K562 (cell line): ENCODE data around the gene NECAB3. TPM values are rescaled to one million over a fixed set of nuclear protein-coding genes. Genes with fewer than 3 reads are reported as not detected.

Source experiments
- ATAC-seq: fragments of 200-7000 bp; cut with Tn5 transposase; 3 replicates; pipeline ENCODE4 v1.9.1; 2020; ENCODE audit warnings: moderate library complexity
- BruUV-seq: library from RNA; stranded (reverse); fragments of 400-500 nt; replicated peaks from 2 replicates; lab custom pipeline; 2021; lab: Mats Ljungman, UMichigan
- CTCF ChIA-PET: fragments of 300-600 bp; formaldehyde crosslinking; extraction: SDS; loops from one replicate; lab custom pipeline; 2021; ENCODE audit warnings: low intra/inter-chr PET ratio; lab: Yijun Ruan, JAX
- POLR2A ChIA-PET: fragments of 300-600, 350-650 bp; sonication (Branson Sonifier 250); formaldehyde crosslinking; extraction: SDS; loops from one replicate; lab custom pipeline; 2021; ENCODE audit warnings: antibody characterized with exemption, inconsistent platforms; lab: Yijun Ruan, JAX
- DNase-seq, 4 experiments: peaks; one replicate each; pipeline versions ENCODE4 v3.0.0 to v3.0.0-alpha.2; 2011 to 2018; ENCODE audit warnings: low spot score in 3 of 4, mixed read lengths in 3 of 4; ENCODE audit errors: extremely low read depth in 1 of 4
- FAIRE-seq: peaks from 2 replicates; lab custom pipeline; 2011; peaks lifted over from hg19 to GRCh38; lab: Jason Lieb, UNC
- H2AFZ ChIP-seq: 2 replicates; pipeline ENCODE4 v1.6.0; 2011; ENCODE audit warnings: low read depth, low read length, control low read depth, inconsistent platforms
- H3K27ac ChIP-seq: fragments of 200-600 bp; 3 replicates; pipeline ENCODE4 v1.8.0; 2011; ENCODE audit warnings: low read depth, mild to moderate bottlenecking, control low read depth, inconsistent platforms, low read length, moderate library complexity, mixed read lengths; ENCODE audit errors: extremely low read depth
- H3K27me3 ChIP-seq, 2 experiments: fragments of 300-600 bp in 1 of 2; 2 replicates in 1 of 2; 3 replicates in 1 of 2; pipeline versions ENCODE4 v1.6.0 to v1.8.0; 2011; ENCODE audit warnings: inconsistent platforms in 2 of 2, low read length in 2 of 2, mild to moderate bottlenecking in 1 of 2, mixed read lengths in 1 of 2, moderate library complexity in 1 of 2; ENCODE audit not compliant: control insufficient read depth in 2 of 2, insufficient read depth in 2 of 2
- H3K36me3 ChIP-seq: fragments of 300-600 bp; 3 replicates; pipeline ENCODE4 v1.8.0; 2011; ENCODE audit warnings: mild to moderate bottlenecking, low read length, inconsistent platforms; ENCODE audit not compliant: control insufficient read depth, insufficient read depth
- H3K4me1 ChIP-seq, 2 experiments: fragments of 200-600 bp in 1 of 2; replicated peaks in 1 of 2; 2 replicates in 1 of 2; 3 replicates in 1 of 2; pipeline versions ENCODE4 v1.5.1 to v1.8.0; 2011; ENCODE audit warnings: inconsistent platforms in 2 of 2, low read length in 2 of 2, mild to moderate bottlenecking in 1 of 2, mixed read lengths in 1 of 2, moderate library complexity in 1 of 2; ENCODE audit not compliant: control insufficient read depth in 2 of 2, insufficient read depth in 2 of 2
- H3K4me2 ChIP-seq: 2 replicates; pipeline ENCODE4 v1.6.1; 2011; ENCODE audit warnings: low read length, control low read depth, inconsistent platforms, mixed read lengths; ENCODE audit not compliant: insufficient read depth
- H3K4me3 ChIP-seq: fragments of 200-600 bp; sonication (generic), shearing (Covaris generic); 2 replicates; pipeline ENCODE4 v1.5.1; 2016; ENCODE audit warnings: control low read depth, inconsistent platforms
- H3K79me2 ChIP-seq: fragments of 200-600 bp; 3 replicates; pipeline ENCODE4 v1.8.0; 2011; ENCODE audit warnings: low read length, inconsistent platforms; ENCODE audit not compliant: control insufficient read depth, insufficient read depth
- H3K9ac ChIP-seq, 2 experiments: 2 replicates each; pipeline versions ENCODE4 v1.6.0 to v1.6.1; 2011; ENCODE audit warnings: low read depth in 2 of 2, low read length in 2 of 2, control low read depth in 1 of 2, inconsistent platforms in 1 of 2, mild to moderate bottlenecking in 1 of 2, mixed read lengths in 1 of 2; ENCODE audit not compliant: insufficient read depth in 1 of 2
- H3K9me1 ChIP-seq: one replicate; pipeline ENCODE4 v1.6.0; 2011; ENCODE audit warnings: inconsistent platforms, mild to moderate bottlenecking, low read length, moderate library complexity; ENCODE audit not compliant: control insufficient read depth, insufficient read depth
- H3K9me3 ChIP-seq: replicated peaks from 2 replicates; pipeline ENCODE4 v1.5.1; 2011; ENCODE audit warnings: low read depth, low read length, inconsistent platforms; ENCODE audit not compliant: control insufficient read depth, insufficient read depth
- H4K20me1 ChIP-seq: replicated peaks from 2 replicates; pipeline ENCODE4 v1.6.1; 2011; ENCODE audit warnings: low read length, inconsistent platforms, mixed read lengths; ENCODE audit not compliant: control insufficient read depth, insufficient read depth
- OTX1 ChIP-seq: fragments of 450-650 bp; formaldehyde crosslinking; IDR thresholded peaks from 2 replicates; pipeline ENCODE4 v1.4.0; 2022; ENCODE audit warnings: mild to moderate bottlenecking
- POLR2B ChIP-seq: fragments of 450-650 bp; IDR thresholded peaks from 2 replicates; pipeline ENCODE4 v1.6.1; 2018; ENCODE audit warnings: low read depth; ENCODE audit not compliant: partially characterized antibody
- POLR2G ChIP-seq: fragments of 200-400 bp; formaldehyde crosslinking; IDR thresholded peaks from 2 replicates; pipeline ENCODE4 v1.6.1; 2017; ENCODE audit warnings: low read depth, mild to moderate bottlenecking, antibody characterized with exemption, low read length, moderate library complexity
- RBM22 ChIP-seq: fragments of 200-400 bp; formaldehyde crosslinking; IDR thresholded peaks from 2 replicates; pipeline ENCODE4 v1.6.1; 2018; ENCODE audit warnings: low read length, low read depth; ENCODE audit not compliant: poor library complexity, severe bottlenecking
- ZNF507 ChIP-seq: conservative IDR thresholded peaks from 2 replicates; pipeline ENCODE4 v1.6.1; 2017; ENCODE audit warnings: missing genetic modification characterization, missing compliant biosample characterization
- WGBS: fragments of 100-300 bp; shearing (Covaris generic); methylation state at CpG from one replicate; pipeline ENCODE4 v1.1.6; 2016; ENCODE audit warnings: low coverage, mixed read lengths; ENCODE audit not compliant: insufficient coverage; ENCODE audit errors: missing lambda C conversion rate; 5-methylcytosine and 5-hydroxymethylcytosine counted together
- in situ Hi-C: fragments of 300-500 bp; cut with MboI; formaldehyde crosslinking; loops from 4 replicates; pipeline ENCODE4 v1.15.0; 2018; ENCODE audit warnings: inconsistent platforms, mixed read lengths
- intact Hi-C: fragments of 100-400 bp; cut with micrococcal nuclease; formaldehyde crosslinking; loops from 2 replicates; pipeline ENCODE4 v1.14.2; 2022
- polyA plus RNA-seq, 8 experiments: library from polyadenylated mRNA; depleted of rRNA in 4 of 8; stranded (reverse) in 5 of 8; unstranded in 3 of 8; fragments of >200 nt; fragmentation: Nextera tagmentation in 2 of 8; fragmentation: Illumina TruSeq in 1 of 8; extraction: Ambion mirVana in 2 of 8; extraction: Trizol in 1 of 8; gene quantifications; 2 replicates each; pipeline versions ENCODE4 v1.2.1 to v1.2.3, GENCODE V29; 2011 to 2014; ENCODE audit warnings: inconsistent platforms in 1 of 8, missing spikeins in 1 of 8
- total RNA-seq, 7 experiments: library from RNA; depleted of rRNA in 6 of 7; stranded (reverse); fragments of >200 nt in 6 of 7; fragmentation: Illumina TruSeq in 2 of 7; extraction: Trizol in 2 of 7; gene quantifications; 2 replicates each; pipeline versions ENCODE4 v1.2.1 to v1.2.3, GENCODE V29; 2011 to 2021; ENCODE audit warnings: low replicate concordance in 1 of 7

The NECAB3 gene
- total and polyA plus RNA-seq, 9 of the 15 experiments (the other 6 are each of a cell fraction or from before 2014, with no cell fraction given), result 0.94 to 63.3 (median 31.5) TPM

GRCh38 chr20:33650111-33650752, 24.0 kb downstream of the NECAB3 start:
- Histone ChIP-seq H3K36me3 (peaks cover 6% of the 10 kb centered on the region; the same call in 2 of the 3 replicates), H3K79me2 (no peaks in the 10 kb centered on the region), H3K9me1 (peaks cover 9% of the 10 kb centered on the region), H3K4me2 (no peak overlapping the region), H3K4me3 (no peak overlapping the region), H3K27me3 (no peaks in the 10 kb centered on the region), H2AFZ (no peak overlapping the region), H3K9me3 (no peaks in the 10 kb centered on the region; the same call in 1 of the 2 replicates), H3K27ac (no peak overlapping the region), H3K9ac (peak overlapping the region in 1 of 2 experiments; percentile 73; a peak in 2 of 4 replicates), H4K20me1 (peaks cover 26% of the 10 kb centered on the region), H3K4me1 (peaks cover 7 to 29% of the 10 kb centered on the region in 2 experiments; a peak in 3 of 5 replicates)
- FAIRE-seq (no peak), DNase-seq (peak in 1 of 4 experiments; percentile 12), ATAC-seq (no peak)
- in situ Hi-C loops, result loop anchor here (5.0 to 10.0 kb wide), 2 partner anchors 198 to 235 kb away; no protein-coding TSS in a partner anchor
- 49% methylated on average over 11 of the region's 11 CpGs for WGBS
- ChIA-PET POLR2A (interaction anchor here (0.6 kb wide), 1 partner anchor 299 kb away, joined by 4 read pairs; no protein-coding TSS in a partner anchor), CTCF (no interaction called here)
- TF ChIP-seq POLR2B (peak; percentile 16), ZNF507 (tag) (no peak), POLR2G (peak; percentile 69), OTX1 (CRISPR knock-in tag) (no peak), RBM22 (peak; percentile 75)
- intact Hi-C loops, result loop anchor here (5.0 kb wide), 1 partner anchor 248 kb away; the partner anchor contains the start of gene CDK5RAP1
- no TSS peak for BruUV-seq
